Adrenal gland (tissue), 12 donors: ENCODE measurements around the gene TSHZ2. TPM values are rescaled to one million over a fixed set of nuclear protein-coding genes. Genes with fewer than 3 reads are reported as not detected.

Experiments used
- DNase-seq, 7 donors: peaks; one replicate each; pipeline ENCODE4 v3.0.0-alpha.2; 2019 to 2020
- H3K27ac ChIP-seq, 5 donors: fragments of 200-600 bp; sonication (generic) in 4 of 5; 1 replicate in 3 of 5; 2 replicates in 2 of 5; pipeline versions ENCODE4 v1.5.1 to v1.8.0; 2016 to 2020; ENCODE audit warnings: mild to moderate bottlenecking in 1 of 5
- H3K27me3 ChIP-seq: fragments of 200-600 bp; 2 replicates; pipeline ENCODE4 v1.8.0; 2021
- H3K36me3 ChIP-seq, 2 donors: fragments of 200-600 bp; replicated peaks in 1 of 2; 1 replicate in 1 of 2; 2 replicates in 1 of 2; pipeline versions ENCODE4 v1.5.1 to v1.8.0; 2018 to 2022
- H3K4me1 ChIP-seq, 2 donors: fragments of 200-600 bp; replicated peaks in 1 of 2; 1 replicate in 1 of 2; 2 replicates in 1 of 2; pipeline versions ENCODE4 v1.5.1 to v1.8.0; 2018 to 2021
- H3K4me3 ChIP-seq, 4 donors: fragments of 200-600 bp; sonication (generic) in 3 of 4; one replicate each; pipeline ENCODE4 v1.5.1; 2016 to 2018
- H3K9me3 ChIP-seq, 3 donors: fragments of 200-600 bp; sonication (generic) in 1 of 3; replicated peaks in 1 of 3; 1 replicate in 2 of 3; 2 replicates in 1 of 3; pipeline versions ENCODE4 v1.5.1 to v1.8.0; 2016 to 2021
- CTCF ChIP-seq, 6 experiments: fragments of 450-650 bp in 4 of 6; fragments of 200-600 bp in 2 of 6; sonication (generic) in 1 of 6; IDR thresholded peaks; 1 replicate in 5 of 6; 2 replicates in 1 of 6; pipeline versions ENCODE4 v1.5.1 to v1.8.0; 2016 to 2021; ENCODE audit warnings: antibody characterized with exemption in 6 of 6, mild to moderate bottlenecking in 2 of 6, moderate library complexity in 1 of 6
- POLR2A ChIP-seq, 2 donors: fragments of 450-650 bp; IDR thresholded peaks; one replicate each; pipeline ENCODE4 v1.6.1; 2017; ENCODE audit warnings: antibody characterized with exemption in 2 of 2, mild to moderate bottlenecking in 2 of 2, moderate library complexity in 1 of 2
- WGBS, 4 donors: extraction: QIAGEN DNeasy Blood & Tissue Kit in 2 of 4; methylation state at CpG; one replicate each; pipeline versions ENCODE4 v1.1.5 to v1.1.7; 2013 to 2017; 5-methylcytosine and 5-hydroxymethylcytosine counted together
- intact Hi-C, 2 donors: fragments of 100-400 bp; cut with DNase I; formaldehyde crosslinking; loops; one replicate each; pipeline versions ENCODE4 v1.14.1 to v1.15.0; 2022 to 2023
- polyA plus RNA-seq, 3 donors: library from polyadenylated mRNA; stranded (reverse); fragments of 200-250 nt in 2 of 3; fragments of 350-450 nt in 1 of 3; fragmentation: Illumina TruSeq in 1 of 3; extraction: RNeasy Lipid Tissue Mini Kit (QIAGEN cat#74804) in 1 of 3; gene quantifications; one replicate each; pipeline ENCODE4 v1.2.3, GENCODE V29; 2013 to 2014
- total RNA-seq, 9 donors: library from RNA; depleted of rRNA in 4 of 9; stranded (reverse); fragments of >200 nt in 4 of 9; fragments of 120-200 nt in 1 of 9; fragmentation: NEBNext Ultra II Directional in 1 of 9; extraction: Animal tissue kit (Norgen Biotek cat#: 25700) in 1 of 9; gene quantifications; one replicate each; pipeline versions ENCODE4 v1.1.0 to v1.2.4, GENCODE V29; 2013 to 2023
- donor health status: healthy with polysubstance abuse.
- donor health status: Bipolar disorder and iron deficiency.
- donor health status: DM: yes; HTN: yes; CAD: no.
- donor health status: DM: no; HTN: no; CAD: no.
- donor health status: DM: no; HTN: no; CAD: no.
- donor health status: DM: yes; HTN: yes; CAD: no.

The TSHZ2 gene
- total and polyA plus RNA-seq, 12 donors, result 20.5 to 87.1 (median 52.4) TPM

- no peak for DNase-seq
- no peaks in the 10 kb centered on the region for H3K9me3 ChIP-seq
- no peaks in the 10 kb centered on the region for H3K36me3 ChIP-seq
- H3K4me3 ChIP-seq, result no peak overlapping the region
- H3K4me1 ChIP-seq, result no peaks in the 10 kb centered on the region
- TF ChIP-seq CTCF (IDR thresholded peaks at IDR 0.05) (no peak), POLR2A (IDR thresholded peaks at IDR 0.05) (no peak)
- WGBS, 4 donors, result 91 to 100% (median 97%) methylated on average over 2 of the region's 2 CpGs
- intact Hi-C loops, result no loop called here
- no peaks in the 10 kb centered on the region for H3K27me3 ChIP-seq
- H3K27ac ChIP-seq, result no peak overlapping the region
Observed at GRCh38 chr20:53390770-53391169, 418.6 kb downstream of the TSHZ2 start.

- Histone ChIP-seq H3K4me1 (no peaks in the 10 kb centered on the region), H3K9me3 (no peaks in the 10 kb centered on the region), H3K27ac (no peak overlapping the region), H3K36me3 (no peaks in the 10 kb centered on the region), H3K27me3 (no peaks in the 10 kb centered on the region), H3K4me3 (no peak overlapping the region)
- no peak for DNase-seq
- intact Hi-C loops, result no loop called here
- no peak for TF ChIP-seq POLR2A (IDR thresholded peaks at IDR 0.05)
- TF ChIP-seq CTCF (IDR thresholded peaks at IDR 0.05), result no peak
Observed at GRCh38 chr20:53394433-53394832, 422.3 kb downstream of the TSHZ2 start.

- TF ChIP-seq POLR2A (IDR thresholded peaks at IDR 0.05) (no peak), CTCF (IDR thresholded peaks at IDR 0.05) (no peak)
- Histone ChIP-seq H3K36me3 (no peaks in the 10 kb centered on the region), H3K4me3 (no peak overlapping the region), H3K27me3 (no peaks in the 10 kb centered on the region), H3K27ac (no peak overlapping the region), H3K9me3 (no peaks in the 10 kb centered on the region), H3K4me1 (no peaks in the 10 kb centered on the region)
- WGBS, 4 donors, result 64 to 68% (median 65%) methylated on average over 5 of the region's 5 CpGs
- intact Hi-C loops, result no loop called here
- no peak for DNase-seq
Observed at GRCh38 chr20:53395188-53395923, 423.2 kb downstream of the TSHZ2 start.

- WGBS, 4 donors, result 84 to 98% (median 91%) methylated on average over 7 of the region's 7 CpGs
- no peak overlapping the region for H3K27ac ChIP-seq
- intact Hi-C loops, result no loop called here
- H3K27me3 ChIP-seq, result no peaks in the 10 kb centered on the region
- no peak for DNase-seq
- no peak overlapping the region for H3K4me3 ChIP-seq
- H3K36me3 ChIP-seq, result no peaks in the 10 kb centered on the region
- no peak for TF ChIP-seq POLR2A (IDR thresholded peaks at IDR 0.05)
- TF ChIP-seq CTCF (IDR thresholded peaks at IDR 0.05), result no peak
- H3K9me3 ChIP-seq, result no peaks in the 10 kb centered on the region
- no peaks in the 10 kb centered on the region for H3K4me1 ChIP-seq
Observed at GRCh38 chr20:53399083-53399482, 426.9 kb downstream of the TSHZ2 start.
